SU-DHL-6 (cell line): ENCODE measurements around the gene C17orf114.

ENCODE experiments used
- H2AFZ ChIP-seq: fragments of 200-600 bp; sonication (generic); 2 replicates; pipeline ENCODE4 v1.6.1; 2014; ENCODE audit warnings: low read depth, mild to moderate bottlenecking, moderate library complexity, mixed read lengths, antibody characterized with exemption, low read length; ENCODE audit not compliant: severe bottlenecking
- H3F3A ChIP-seq: fragments of 200-600 bp; shearing (Covaris generic); 2 replicates; pipeline ENCODE4 v1.6.0; 2016; ENCODE audit warnings: antibody characterized with exemption, mild to moderate bottlenecking; ENCODE audit not compliant: insufficient read depth
- H3K27ac ChIP-seq: fragments of 200-600 bp; sonication (generic); 2 replicates; pipeline ENCODE4 v1.5.1; 2016; ENCODE audit warnings: low read depth, mild to moderate bottlenecking, low read length, moderate library complexity, mixed read lengths
- H3K27me3 ChIP-seq: fragments of 200-600 bp; sonication (generic), shearing (Covaris generic); 2 replicates; pipeline ENCODE4 v1.6.0; 2014; ENCODE audit warnings: mild to moderate bottlenecking, low read length
- H3K36me3 ChIP-seq: fragments of 200-600 bp; sonication (generic); 2 replicates; pipeline ENCODE4 v1.6.1; 2014; ENCODE audit warnings: mild to moderate bottlenecking, low read length, mixed read lengths
- H3K4me2 ChIP-seq: fragments of 300-600, 200-600 bp; shearing (Covaris generic), sonication (generic); 2 replicates; pipeline ENCODE4 v1.6.0; 2014; ENCODE audit warnings: low read length, low read depth, mild to moderate bottlenecking; ENCODE audit not compliant: poor library complexity, severe bottlenecking
- H3K4me3 ChIP-seq: fragments of 200-600 bp; sonication (generic); 2 replicates; pipeline ENCODE4 v1.5.1; 2014; ENCODE audit warnings: antibody characterized with exemption, low read length, mild to moderate bottlenecking, mixed read lengths; ENCODE audit not compliant: insufficient read depth, poor library complexity, severe bottlenecking
- H3K79me2 ChIP-seq: fragments of 200-600 bp; sonication (generic); 2 replicates; pipeline ENCODE4 v1.6.1; 2014; ENCODE audit warnings: mild to moderate bottlenecking, low read length, moderate library complexity; ENCODE audit not compliant: insufficient read depth
- H3K9ac ChIP-seq: fragments of 200-600 bp; sonication (generic); 2 replicates; pipeline ENCODE4 v1.7.0; 2014; ENCODE audit warnings: mild to moderate bottlenecking, low read length
- H3K9me2 ChIP-seq: fragments of 200-600 bp; sonication (generic); replicated peaks from 2 replicates; pipeline ENCODE4 v1.6.1; 2014; ENCODE audit warnings: low read length; ENCODE audit not compliant: insufficient read depth
- H3K9me3 ChIP-seq: fragments of 200-600 bp; sonication (generic); 2 replicates; pipeline ENCODE4 v1.6.1; 2014; ENCODE audit warnings: low read length, mixed read lengths; ENCODE audit not compliant: insufficient read depth
- H4K20me1 ChIP-seq: fragments of 200-600 bp; sonication (generic); 2 replicates; pipeline ENCODE4 v1.6.1; 2014; ENCODE audit warnings: low read depth, mild to moderate bottlenecking, antibody characterized with exemption, low read length, moderate library complexity, mixed read lengths
- EZH2phosphoT487 ChIP-seq: fragments of 200-600 bp; sonication (generic), shearing (Covaris generic); conservative IDR thresholded peaks from 2 replicates; pipeline ENCODE4 v1.6.1; 2018; ENCODE audit warnings: mild to moderate bottlenecking, antibody characterized with exemption, low read length, moderate library complexity, mixed read lengths
- TF ChIP-seq, protein P1 (sequence below): fragments of 200-600 bp; sonication (generic); IDR thresholded peaks from one replicate; pipeline ENCODE4 v1.5.1; 2017; ENCODE audit warnings: antibody characterized with exemption, mild to moderate bottlenecking, low read length, moderate library complexity; ENCODE audit not compliant: insufficient read depth, poor library complexity, severe bottlenecking

C17orf114 gene

DNA sequence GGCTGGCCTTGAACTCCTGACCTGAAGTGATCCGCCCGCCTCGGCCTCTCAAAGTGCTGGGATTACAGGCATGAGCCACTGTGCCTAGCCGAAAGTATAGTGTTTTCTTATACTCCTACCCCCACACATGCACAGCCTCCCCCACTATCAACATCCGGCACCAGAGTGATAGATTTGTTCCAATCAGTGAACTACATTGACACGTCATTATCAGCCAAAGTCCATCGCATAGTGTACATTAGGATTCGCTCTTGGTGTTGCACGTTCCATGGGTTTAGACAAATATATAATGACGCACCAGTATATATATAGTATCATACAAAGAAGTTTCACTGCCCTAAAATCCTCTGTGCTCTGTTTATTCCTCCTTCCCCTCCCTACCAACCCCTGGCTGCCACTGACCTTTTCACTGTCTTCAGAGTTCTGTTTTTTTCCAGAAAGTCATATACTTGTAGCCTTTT lies 42.3 kb downstream of the C17orf114 start:
- no peak for TF ChIP-seq EZH2phosphoT487
- TF ChIP-seq, protein P1, sequence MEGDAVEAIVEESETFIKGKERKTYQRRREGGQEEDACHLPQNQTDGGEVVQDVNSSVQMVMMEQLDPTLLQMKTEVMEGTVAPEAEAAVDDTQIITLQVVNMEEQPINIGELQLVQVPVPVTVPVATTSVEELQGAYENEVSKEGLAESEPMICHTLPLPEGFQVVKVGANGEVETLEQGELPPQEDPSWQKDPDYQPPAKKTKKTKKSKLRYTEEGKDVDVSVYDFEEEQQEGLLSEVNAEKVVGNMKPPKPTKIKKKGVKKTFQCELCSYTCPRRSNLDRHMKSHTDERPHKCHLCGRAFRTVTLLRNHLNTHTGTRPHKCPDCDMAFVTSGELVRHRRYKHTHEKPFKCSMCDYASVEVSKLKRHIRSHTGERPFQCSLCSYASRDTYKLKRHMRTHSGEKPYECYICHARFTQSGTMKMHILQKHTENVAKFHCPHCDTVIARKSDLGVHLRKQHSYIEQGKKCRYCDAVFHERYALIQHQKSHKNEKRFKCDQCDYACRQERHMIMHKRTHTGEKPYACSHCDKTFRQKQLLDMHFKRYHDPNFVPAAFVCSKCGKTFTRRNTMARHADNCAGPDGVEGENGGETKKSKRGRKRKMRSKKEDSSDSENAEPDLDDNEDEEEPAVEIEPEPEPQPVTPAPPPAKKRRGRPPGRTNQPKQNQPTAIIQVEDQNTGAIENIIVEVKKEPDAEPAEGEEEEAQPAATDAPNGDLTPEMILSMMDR: no peak
- Histone ChIP-seq H3K27ac (no peak overlapping the region), H2AFZ (no peak overlapping the region), H3K4me2 (no peak overlapping the region), H3K9me3 (no peaks in the 10 kb centered on the region), H3K9me2 (no peaks in the 10 kb centered on the region), H3K27me3 (no peaks in the 10 kb centered on the region), H3K9ac (no peak overlapping the region), H3F3A (no peaks in the 10 kb centered on the region), H3K79me2 (no peaks in the 10 kb centered on the region), H3K36me3 (no peaks in the 10 kb centered on the region), H3K4me3 (no peak overlapping the region), H4K20me1 (no peaks in the 10 kb centered on the region)

DNA sequence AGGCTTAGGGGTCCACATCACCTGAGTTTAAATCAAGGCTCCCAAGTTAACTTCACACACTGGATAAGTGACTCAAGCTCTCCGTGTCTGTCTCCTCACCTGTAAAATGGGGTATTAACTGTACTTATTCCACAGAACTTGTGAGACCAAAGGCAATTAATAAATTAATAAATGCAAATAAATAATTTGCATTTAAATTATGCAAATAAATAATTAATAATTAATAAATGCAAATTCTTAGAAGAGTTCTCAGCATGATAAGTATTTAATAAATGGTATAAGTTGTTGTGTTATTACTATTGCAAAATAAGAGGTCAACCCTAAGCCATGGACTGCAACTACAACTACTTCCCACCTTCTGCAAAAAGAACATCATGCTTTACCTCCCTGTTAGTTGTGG lies 48.7 kb downstream of the C17orf114 start:
- Histone ChIP-seq H3K9me3 (no peaks in the 10 kb centered on the region), H2AFZ (no peak overlapping the region), H3K36me3 (no peaks in the 10 kb centered on the region), H3K79me2 (no peaks in the 10 kb centered on the region), H3F3A (no peaks in the 10 kb centered on the region), H3K4me2 (no peak overlapping the region), H3K4me3 (no peak overlapping the region), H3K9me2 (no peaks in the 10 kb centered on the region), H4K20me1 (no peaks in the 10 kb centered on the region), H3K27ac (no peak overlapping the region), H3K9ac (no peak overlapping the region), H3K27me3 (no peaks in the 10 kb centered on the region)
- TF ChIP-seq, protein P1: no peak
- no peak for TF ChIP-seq EZH2phosphoT487

DNA sequence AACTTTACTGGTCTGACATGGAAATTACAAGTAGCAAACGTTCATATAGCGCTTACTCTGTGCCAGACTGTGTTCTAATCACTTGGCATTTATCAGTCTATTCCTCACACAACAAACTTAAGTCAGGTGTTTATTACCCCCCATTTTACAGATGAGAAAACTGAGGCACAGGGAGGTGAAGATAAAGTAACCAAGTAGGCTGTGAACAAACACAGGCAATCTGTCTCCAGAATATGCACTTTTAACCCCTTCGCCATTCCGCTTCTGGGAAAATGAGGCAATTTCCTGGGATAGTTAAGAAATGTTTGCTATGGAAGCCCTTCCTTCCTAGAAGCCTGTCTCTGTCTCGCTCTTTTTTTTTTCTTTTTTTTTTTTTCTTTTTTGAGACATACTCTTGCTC lies 50.2 kb downstream of the C17orf114 start:
- no peak for TF ChIP-seq EZH2phosphoT487
- TF ChIP-seq, protein P1: no peak
- Histone ChIP-seq H3K4me3 (no peak overlapping the region), H3F3A (no peaks in the 10 kb centered on the region), H3K9me3 (no peaks in the 10 kb centered on the region), H2AFZ (no peak overlapping the region), H3K9me2 (no peaks in the 10 kb centered on the region), H3K27me3 (no peaks in the 10 kb centered on the region), H3K9ac (no peak overlapping the region), H3K27ac (no peak overlapping the region), H4K20me1 (no peaks in the 10 kb centered on the region), H3K36me3 (no peaks in the 10 kb centered on the region), H3K79me2 (no peaks in the 10 kb centered on the region), H3K4me2 (no peak overlapping the region)
